Measurements from ENCODE around the gene TULP3.

TULP3 gene

DNA sequence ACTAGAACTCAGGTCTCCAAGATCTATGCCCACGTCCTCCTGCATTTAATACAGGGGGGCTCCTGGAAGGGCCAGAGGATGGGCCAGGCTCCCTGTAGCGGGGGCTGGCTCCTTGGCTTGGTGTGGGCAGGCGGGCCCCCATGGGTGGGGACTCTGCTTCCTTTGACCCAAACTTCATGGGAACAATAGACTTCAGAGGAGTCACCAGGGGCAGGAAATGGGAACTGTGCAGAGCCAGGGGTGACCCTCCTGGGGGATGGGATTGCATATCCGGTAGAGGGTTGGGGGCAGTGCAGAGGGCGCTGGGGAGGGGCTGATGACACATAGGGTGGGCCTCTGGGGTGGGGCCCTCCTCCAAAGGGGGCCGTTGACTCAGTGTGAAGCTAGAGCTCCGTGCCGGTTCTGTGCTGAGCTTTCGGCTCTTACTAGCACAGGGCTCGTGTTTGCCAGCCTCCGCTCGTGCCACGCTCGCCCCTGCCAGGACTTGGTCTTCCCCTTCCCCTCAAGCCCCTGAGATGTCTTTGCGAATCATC, 73.1 kb downstream of the TULP3 start:
- DNase-seq: no peak

DNA sequence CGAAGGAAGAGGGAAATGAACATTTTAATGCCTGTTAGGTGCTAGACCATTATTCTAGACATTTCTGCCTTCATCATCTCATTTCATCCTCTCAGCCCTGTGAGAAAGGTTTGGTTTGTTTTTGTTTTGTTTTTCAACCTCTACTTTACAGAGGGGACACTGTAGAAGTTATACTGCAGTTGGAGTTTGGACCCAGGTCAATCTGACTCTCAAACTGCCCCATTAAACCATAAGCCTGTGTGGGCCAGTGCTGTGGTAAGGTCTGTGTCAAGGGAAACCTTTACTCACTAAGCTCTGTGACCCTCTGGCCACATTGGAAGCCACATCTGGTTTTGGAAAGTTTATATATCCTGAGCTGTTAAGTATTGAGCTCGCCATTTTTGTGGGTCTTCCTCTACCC, 77.0 kb downstream of the TULP3 start:
- DNase-seq: no peak

DNA sequence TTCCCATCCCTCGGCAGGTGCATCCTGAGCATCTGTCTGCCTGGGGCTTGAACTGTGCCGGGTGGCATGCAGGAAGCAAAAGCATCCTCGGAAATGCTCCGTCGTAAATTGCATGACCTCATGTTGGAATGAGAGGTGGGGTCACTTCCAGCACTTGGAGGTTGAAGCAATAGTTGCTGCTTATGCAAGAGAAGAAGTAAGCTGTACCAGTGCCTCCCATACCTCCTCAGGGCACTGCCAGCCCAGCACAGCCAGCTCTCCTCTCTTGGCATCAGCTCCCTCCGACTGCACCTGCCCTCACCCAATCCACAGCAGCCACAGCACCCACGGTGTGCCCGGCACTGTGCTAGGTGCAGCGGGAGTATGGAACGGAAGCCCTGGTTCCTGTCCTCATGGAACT, 80.1 kb downstream of the TULP3 start:
- no peak for DNase-seq

DNA sequence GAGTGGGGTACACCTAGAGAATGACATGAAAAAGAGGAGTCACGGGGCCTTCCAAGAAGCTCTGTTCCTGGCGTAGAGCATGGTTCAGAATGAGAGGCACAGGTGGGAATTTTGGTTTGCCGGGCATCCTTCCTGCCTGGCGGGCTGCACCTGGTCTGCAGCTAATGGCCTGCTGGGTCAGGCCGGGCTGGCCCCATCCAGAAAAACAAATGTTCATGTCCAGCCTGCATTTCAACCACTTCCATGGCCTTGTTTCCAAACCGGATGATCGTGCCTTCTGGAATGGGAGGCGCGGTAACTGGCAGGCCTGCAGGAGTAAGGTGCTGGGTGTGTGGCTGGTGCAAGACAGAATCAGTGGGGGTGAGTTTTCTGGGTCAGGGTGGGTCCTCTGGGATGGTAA, 82.9 kb downstream of the TULP3 start:
- DNase-seq: no peak

DNA sequence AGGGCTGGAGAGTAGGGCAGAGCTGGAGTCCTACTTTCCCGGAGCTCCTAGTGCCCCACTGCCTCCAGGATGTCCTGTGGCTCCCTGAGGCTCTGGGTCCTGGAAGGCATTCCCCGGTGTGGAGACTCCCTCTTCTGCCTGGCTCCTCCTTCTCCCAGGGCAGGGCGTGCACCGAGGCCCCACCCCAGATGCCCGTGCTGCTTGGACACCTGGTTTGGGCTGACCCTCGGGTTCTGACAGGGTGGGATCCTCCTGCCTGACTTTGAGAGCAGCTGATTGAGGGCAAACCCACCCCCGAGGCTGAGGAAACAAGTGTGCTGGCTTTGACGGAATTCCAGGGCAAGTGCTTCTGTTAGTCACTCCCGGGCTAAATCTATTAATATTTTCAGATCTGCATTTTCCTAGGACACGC, 83.9 kb downstream of the TULP3 start:
- DNase-seq: no peak

DNA sequence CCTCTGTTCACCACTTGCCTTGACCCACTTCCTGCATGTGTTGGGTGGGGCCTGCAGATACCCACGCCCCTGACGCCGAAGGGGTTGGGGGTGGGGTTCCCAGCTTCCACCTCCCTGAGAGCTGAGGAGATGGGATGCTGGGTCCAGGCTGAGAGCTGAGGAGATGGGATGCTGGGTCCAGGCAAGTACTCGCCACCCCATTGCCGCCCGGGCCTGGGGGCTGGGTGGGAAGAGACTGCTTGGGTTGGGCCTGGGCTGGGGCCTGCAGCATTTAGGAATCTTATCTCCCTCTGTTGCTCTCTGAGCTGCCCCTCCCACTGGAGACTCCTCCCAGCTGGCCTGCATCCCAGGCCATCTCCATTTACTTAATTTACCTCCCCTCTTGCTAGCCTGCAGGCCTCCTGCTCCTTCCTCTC, 85.9 kb downstream of the TULP3 start:
- no peak for DNase-seq

DNA sequence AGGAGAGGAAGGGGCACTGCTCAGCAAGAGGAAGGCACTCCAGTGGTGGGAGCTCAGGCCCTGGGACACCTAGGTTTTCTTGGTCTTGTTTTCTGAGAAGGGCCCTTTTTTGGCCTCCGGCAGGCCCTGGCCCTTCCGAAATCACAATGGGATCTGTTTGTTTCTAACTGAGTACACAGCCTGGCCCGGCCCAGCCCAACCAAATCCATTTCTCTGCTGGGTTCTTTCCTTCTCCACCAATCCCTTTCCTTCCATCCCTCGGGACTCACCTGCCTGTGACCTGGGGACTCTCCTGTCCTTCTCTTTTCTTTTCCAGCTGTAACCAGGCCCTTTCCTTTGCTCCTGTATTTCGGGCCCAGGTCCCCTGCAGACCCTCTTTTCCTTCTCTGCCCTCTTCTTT, 87.1 kb downstream of the TULP3 start:
- DNase-seq: no peak

DNA sequence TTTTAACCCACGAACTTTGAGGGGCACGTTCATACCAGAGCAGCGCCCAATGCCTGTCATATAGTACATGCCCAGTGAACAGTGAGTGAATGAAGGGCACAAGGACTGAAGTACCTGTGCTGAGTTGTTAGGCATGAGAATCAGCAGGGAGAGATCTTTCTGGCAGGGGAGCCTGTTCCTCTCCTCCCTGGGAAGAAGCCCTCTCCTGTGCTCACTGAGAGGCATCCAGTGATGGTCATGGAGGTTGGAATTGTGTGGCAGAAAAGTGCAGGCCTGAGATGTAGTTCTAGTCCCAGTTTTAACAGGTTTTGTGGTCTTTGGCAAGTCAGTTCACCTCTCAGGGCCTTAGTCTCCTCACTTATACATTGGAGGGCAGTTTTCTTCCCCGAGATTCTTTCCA, 89.1 kb downstream of the TULP3 start:
- DNase-seq: no peak

DNA sequence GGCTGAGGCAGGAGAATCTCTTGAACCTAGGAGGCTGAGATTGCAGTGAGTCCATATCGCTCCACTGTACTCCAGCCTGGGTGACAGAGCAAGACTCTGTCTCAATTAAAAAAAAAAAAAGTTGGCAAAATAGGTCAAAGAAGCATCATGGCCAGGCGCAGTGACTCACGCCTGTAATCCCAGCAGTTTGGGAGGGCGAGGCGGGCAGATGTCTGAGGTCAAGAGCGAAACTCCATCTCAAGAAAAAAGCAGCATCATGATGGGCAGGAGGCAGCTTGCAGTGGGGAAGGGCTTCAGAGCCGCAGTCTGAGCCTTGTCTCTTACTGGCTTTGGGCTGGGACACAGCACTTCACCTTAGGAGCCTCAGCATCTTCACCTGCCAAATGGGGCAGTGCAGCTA, 89.9 kb downstream of the TULP3 start:
- no peak for DNase-seq

DNA sequence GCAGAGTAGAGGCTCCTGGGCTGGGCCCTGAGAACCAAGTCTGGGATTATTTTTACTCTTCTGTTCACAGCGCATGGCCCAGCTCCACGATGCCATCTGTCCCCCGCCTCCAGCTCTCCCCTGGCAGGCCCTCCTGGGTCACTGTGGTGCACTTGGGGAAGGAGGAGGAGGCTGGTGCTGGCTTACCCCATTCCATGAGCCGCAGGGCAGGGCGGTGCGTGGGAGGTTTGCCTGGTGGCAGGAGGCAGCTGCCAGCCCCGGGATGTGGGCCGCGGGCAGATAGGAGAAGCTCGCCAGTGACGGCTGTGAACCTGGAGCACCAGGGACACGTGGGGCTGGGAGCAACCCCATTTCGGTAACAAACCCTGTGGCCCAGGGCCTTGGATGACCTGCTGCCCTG, 91.7 kb downstream of the TULP3 start:
- DNase-seq: peak in 5 of 58 donors; percentile 8 to 44 (median 16)

DNA sequence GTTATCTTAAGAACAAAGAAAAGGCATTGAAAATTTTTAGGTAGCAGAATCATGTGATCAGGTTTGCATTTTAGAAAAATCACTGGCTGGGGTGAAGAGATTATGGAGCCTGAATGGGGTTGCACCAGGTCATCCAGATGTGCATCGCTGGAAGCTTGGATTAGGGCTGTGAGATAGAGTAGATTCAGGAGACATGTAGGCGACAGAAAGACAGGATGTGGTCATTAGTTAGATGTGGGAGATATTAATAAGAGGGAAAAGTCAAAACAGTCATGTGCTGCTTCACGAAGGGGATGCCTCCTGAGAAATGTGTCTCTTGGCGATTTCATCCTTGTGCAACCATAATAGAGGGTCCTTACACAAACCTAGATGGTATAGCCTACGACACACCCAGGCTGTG, 93.6 kb downstream of the TULP3 start:
- DNase-seq: no peak

DNA sequence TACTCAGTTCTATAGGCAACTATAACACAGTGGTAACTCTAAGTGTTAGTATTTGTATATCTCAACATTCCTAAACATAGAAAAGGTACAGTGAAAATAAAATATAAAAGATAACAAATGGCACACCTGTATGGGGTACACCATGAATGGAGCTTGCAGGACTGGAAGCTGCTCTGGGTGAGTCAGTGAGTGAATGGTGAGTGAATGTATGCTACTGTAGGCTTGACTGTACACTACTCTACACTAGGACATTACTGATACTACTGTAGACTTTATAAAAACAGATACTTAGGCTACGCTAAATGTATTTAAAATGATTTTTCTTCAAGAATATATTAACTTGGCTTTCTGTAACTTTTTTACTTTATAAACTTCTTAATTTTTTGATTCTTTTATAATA, 94.0 kb downstream of the TULP3 start:
- no peak for DNase-seq

DNA sequence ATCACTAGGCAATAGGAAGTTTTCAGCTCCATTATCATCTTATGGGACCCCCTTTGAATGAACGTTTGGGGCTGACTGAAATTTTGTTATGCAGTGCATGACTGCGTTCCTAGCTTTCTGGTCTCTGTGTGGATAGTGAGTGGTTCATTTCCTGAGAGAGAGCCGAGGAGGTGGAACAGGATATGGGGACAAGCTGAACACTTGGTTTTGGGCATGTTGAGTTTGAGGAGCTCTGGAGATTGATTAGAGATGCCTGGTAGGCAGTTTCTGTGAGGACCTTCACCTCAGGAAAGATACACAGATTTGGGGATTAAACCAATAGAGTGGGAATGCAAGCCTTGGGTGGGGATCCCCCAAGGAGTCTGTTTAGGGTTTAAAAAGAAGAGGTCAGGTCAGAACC, 96.2 kb downstream of the TULP3 start:
- DNase-seq: no peak

DNA sequence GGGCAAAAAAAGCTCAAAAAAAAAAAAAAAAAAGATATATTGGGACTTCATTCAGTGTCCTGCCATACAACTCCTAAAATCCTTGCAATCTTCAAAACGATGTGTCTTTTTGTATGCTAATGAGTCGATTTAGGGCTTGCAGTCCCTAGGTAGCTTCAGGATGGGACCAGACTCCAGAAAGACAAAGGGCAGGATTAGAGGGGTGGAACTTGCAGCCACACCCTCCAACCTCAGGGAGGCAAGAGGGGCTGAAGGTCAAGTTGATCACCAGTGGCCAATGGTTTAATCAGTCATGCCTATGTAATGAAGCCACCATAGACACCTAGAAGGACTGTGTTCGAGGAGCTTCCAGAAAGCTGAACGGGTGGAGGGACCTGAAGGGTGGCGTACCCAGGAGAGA, 97.8 kb downstream of the TULP3 start:
- DNase-seq: no peak

Data from anterior cingulate cortex (tissue), 58 donors.